Cortex of kidney (tissue), 1 donor: ENCODE measurements around the gene PSMC3.

Source experiments
- DNase-seq: peaks from one replicate; lab custom pipeline; 2025; lab: John Stamatoyannopoulos, UW

PSMC3 gene

GRCh38 chr11:47376525-47377371, 49.5 kb downstream of the PSMC3 start:
- no peak for DNase-seq

GRCh38 chr11:47376107-47376524, 50.1 kb downstream of the PSMC3 start:
- no peak for DNase-seq

- DNase-seq: no peak
Measured at GRCh38 chr11:47375546-47376085, 50.6 kb downstream of the PSMC3 start.

GRCh38 chr11:47375020-47375419, 51.2 kb downstream of the PSMC3 start:
- DNase-seq: no peak

GRCh38 chr11:47374720-47375019, 51.6 kb downstream of the PSMC3 start:
- DNase-seq: no peak

- peak; percentile 18 for DNase-seq
Measured at GRCh38 chr11:47373876-47374719, 52.1 kb downstream of the PSMC3 start.

- DNase-seq: no peak
Measured at GRCh38 chr11:47372422-47372821, 53.8 kb downstream of the PSMC3 start.

- no peak for DNase-seq
Measured at GRCh38 chr11:47369676-47370075, 56.6 kb downstream of the PSMC3 start.
